Pancreas (tissue), 10 donors: Measurements from ENCODE around the gene S100A7A. TPM values are rescaled to one million over a fixed set of nuclear protein-coding genes. Genes with fewer than 3 reads are reported as not detected.

Source experiments
- ATAC-seq, 4 donors: fragments of 200-7000 bp; cut with Tn5 transposase; one replicate each; pipeline versions ENCODE4 v1.8.0 to v1.9.1; 2020; ENCODE audit warnings: mild to moderate bottlenecking in 4 of 4, moderate library complexity in 4 of 4
- DNase-seq, 6 donors: peaks; one replicate each; pipeline ENCODE4 v3.0.0-alpha.2; 2020
- FAIRE-seq: peaks from 2 replicates; lab custom pipeline; 2012; peaks lifted over from hg19 to GRCh38; lab: Jason Lieb, UNC
- H3K27ac ChIP-seq, 4 donors: fragments of 200-600 bp; sonication (generic); 1 replicate in 3 of 4; 2 replicates in 1 of 4; pipeline versions ENCODE4 v1.5.0 to v1.8.0; 2020
- H3K27me3 ChIP-seq, 4 donors: fragments of 200-600 bp; one replicate each; pipeline ENCODE4 v1.8.0; 2021
- H3K36me3 ChIP-seq, 3 donors: fragments of 200-600 bp; sonication (generic) in 1 of 3; one replicate each; pipeline versions ENCODE4 v1.5.0 to v1.8.0; 2020 to 2021
- H3K4me1 ChIP-seq, 3 donors: fragments of 200-600 bp; one replicate each; pipeline ENCODE4 v1.8.0; 2021
- H3K4me3 ChIP-seq, 4 donors: fragments of 200-600 bp; sonication (generic) in 2 of 4; one replicate each; pipeline versions ENCODE4 v1.5.0 to v1.8.0; 2020 to 2021
- H3K9me3 ChIP-seq, 4 donors: fragments of 200-600 bp; one replicate each; pipeline ENCODE4 v1.8.0; 2021
- WGBS, 2 donors: extraction: QIAGEN DNeasy Blood & Tissue Kit; methylation state at CpG; one replicate each; pipeline ENCODE4 v1.1.7; 2013; 5-methylcytosine and 5-hydroxymethylcytosine counted together
- intact Hi-C, 3 donors: fragments of 100-400 bp; cut with DNase I; formaldehyde crosslinking; loops; one replicate each; pipeline versions ENCODE4 v1.11.1 to v1.14.2; 2022
- polyA plus RNA-seq, 2 donors: library from polyadenylated mRNA; stranded (reverse); fragments of 200-250 nt; gene quantifications; one replicate each; pipeline ENCODE4 v1.2.3, GENCODE V29; 2013
- total RNA-seq, 6 donors: library from RNA; stranded (reverse); fragmentation: NEBNext Ultra II Directional in 4 of 6; extraction: Animal tissue kit (Norgen Biotek cat#: 25700) in 4 of 6; gene quantifications; one replicate each; pipeline versions ENCODE4 v1.2.1 to v1.2.4, GENCODE V29; 2021 to 2023
- TF ChIP-seq, protein P1 (sequence below), 4 donors: fragments of 200-600 bp; sonication (generic) in 3 of 4; IDR thresholded peaks; one replicate each; pipeline versions ENCODE4 v1.5.0 to v1.8.0; 2021; ENCODE audit warnings: antibody characterized with exemption in 4 of 4
- donor health status: healthy with polysubstance abuse.
- donor health status: DM: no; HTN: no; CAD: no; lungs with moderate emphysema.
- donor health status: DM: no; HTN: no; CAD: no.
- donor health status: control.
- donor health status: control.
- donor health status: Bipolar disorder and iron deficiency.
- donor health status: DM: yes; HTN: yes; CAD: no.
- donor health status: DM: no; HTN: no; CAD: no.
- donor health status: DM: no; HTN: no; CAD: no.
- donor health status: DM: yes; HTN: yes; CAD: no.

S100A7A gene
- total and polyA plus RNA-seq, 8 donors, result not detected

- FAIRE-seq (no peak), DNase-seq (no peak), ATAC-seq (no peak)
- Histone ChIP-seq H3K27ac (no peak overlapping the region), H3K4me1 (no peaks in the 10 kb centered on the region), H3K4me3 (no peak overlapping the region), H3K36me3 (no peaks in the 10 kb centered on the region), H3K27me3 (peaks cover 0 to 2% (median 0%) of the 10 kb centered on the region in 4 donors), H3K9me3 (no peaks in the 10 kb centered on the region)
- 11 to 17% methylated on average over 1 of the region's 1 CpG for WGBS, 2 donors
- intact Hi-C loops, result no loop called here
- TF ChIP-seq, protein P1, sequence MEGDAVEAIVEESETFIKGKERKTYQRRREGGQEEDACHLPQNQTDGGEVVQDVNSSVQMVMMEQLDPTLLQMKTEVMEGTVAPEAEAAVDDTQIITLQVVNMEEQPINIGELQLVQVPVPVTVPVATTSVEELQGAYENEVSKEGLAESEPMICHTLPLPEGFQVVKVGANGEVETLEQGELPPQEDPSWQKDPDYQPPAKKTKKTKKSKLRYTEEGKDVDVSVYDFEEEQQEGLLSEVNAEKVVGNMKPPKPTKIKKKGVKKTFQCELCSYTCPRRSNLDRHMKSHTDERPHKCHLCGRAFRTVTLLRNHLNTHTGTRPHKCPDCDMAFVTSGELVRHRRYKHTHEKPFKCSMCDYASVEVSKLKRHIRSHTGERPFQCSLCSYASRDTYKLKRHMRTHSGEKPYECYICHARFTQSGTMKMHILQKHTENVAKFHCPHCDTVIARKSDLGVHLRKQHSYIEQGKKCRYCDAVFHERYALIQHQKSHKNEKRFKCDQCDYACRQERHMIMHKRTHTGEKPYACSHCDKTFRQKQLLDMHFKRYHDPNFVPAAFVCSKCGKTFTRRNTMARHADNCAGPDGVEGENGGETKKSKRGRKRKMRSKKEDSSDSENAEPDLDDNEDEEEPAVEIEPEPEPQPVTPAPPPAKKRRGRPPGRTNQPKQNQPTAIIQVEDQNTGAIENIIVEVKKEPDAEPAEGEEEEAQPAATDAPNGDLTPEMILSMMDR (IDR thresholded peaks at IDR 0.05), result no peak
Observed at GRCh38 chr1:153426809-153427208, 10.5 kb downstream of the S100A7A start.

DNA sequence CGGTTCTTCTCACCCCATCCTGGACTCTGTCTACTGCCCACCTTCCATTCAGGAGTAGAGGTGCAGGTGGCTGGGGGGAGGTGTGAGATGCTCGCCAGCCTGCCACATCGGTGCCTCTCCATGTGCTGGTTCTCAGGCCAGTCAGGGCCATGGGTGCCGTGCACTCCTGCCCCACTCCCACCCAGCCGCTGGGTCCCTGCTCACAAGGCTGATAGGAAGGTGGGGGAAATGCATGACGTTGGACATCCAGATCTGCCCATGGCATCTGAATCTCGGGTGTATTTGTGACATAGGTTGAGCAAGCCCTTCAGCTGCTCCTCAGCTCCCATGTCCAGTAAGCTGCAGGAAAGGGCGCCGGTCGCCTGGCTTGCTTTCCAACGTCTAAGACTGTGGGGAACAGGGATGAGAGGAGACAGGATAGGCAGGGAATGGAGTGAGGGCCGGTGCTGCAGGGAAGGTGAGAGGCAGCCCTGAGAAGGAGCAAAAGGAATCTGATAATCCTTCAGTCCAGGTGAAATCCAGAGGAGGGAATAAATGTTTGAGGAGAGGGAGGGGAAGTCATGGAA is 11.8 kb downstream of the S100A7A start:
- DNase-seq, result no peak
- TF ChIP-seq, protein P1 (IDR thresholded peaks at IDR 0.05), result no peak
- Histone ChIP-seq H3K4me1 (no peaks in the 10 kb centered on the region), H3K4me3 (no peak overlapping the region), H3K27ac (no peak overlapping the region), H3K27me3 (peaks cover 0 to 2% (median 0%) of the 10 kb centered on the region in 4 donors), H3K36me3 (no peaks in the 10 kb centered on the region), H3K9me3 (no peaks in the 10 kb centered on the region)
- no peak for ATAC-seq
- FAIRE-seq, result no peak
- WGBS, 2 donors, result 51 to 61% methylated on average over 12 of the region's 12 CpGs
- intact Hi-C loops, result no loop called here

DNA sequence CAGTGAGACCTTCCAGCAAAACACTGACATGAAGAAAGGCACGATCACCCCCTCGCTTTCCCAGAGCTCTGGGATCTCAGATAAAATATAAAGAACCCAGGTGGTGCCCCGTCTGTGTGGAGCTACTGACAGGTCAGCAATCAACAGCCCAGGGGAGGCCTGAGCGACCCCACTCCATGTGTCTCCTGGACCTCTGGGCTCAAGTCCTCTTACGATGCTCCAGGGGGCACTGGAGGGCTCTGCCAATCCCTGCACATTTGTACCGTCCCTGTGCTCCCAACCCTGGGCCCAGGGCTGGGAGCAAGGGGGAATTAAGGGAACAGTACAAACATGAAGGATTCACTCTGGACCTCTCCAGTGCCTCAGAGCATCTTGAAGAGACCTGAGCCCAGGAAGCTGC is 12.5 kb downstream of the S100A7A start:
- ATAC-seq, result no peak
- H3K27me3 ChIP-seq, result peaks cover 0 to 2% (median 0%) of the 10 kb centered on the region in 4 donors
- WGBS, 2 donors, result 36 to 50% methylated on average over 6 of the region's 6 CpGs
- H3K27ac ChIP-seq, result no peak overlapping the region
- TF ChIP-seq, protein P1 (IDR thresholded peaks at IDR 0.05), result no peak
- no peaks in the 10 kb centered on the region for H3K4me1 ChIP-seq
- DNase-seq, result no peak
- intact Hi-C loops, result no loop called here
- H3K9me3 ChIP-seq, result no peaks in the 10 kb centered on the region
- no peak for FAIRE-seq
- no peak overlapping the region for H3K4me3 ChIP-seq
- H3K36me3 ChIP-seq, result no peaks in the 10 kb centered on the region

DNA sequence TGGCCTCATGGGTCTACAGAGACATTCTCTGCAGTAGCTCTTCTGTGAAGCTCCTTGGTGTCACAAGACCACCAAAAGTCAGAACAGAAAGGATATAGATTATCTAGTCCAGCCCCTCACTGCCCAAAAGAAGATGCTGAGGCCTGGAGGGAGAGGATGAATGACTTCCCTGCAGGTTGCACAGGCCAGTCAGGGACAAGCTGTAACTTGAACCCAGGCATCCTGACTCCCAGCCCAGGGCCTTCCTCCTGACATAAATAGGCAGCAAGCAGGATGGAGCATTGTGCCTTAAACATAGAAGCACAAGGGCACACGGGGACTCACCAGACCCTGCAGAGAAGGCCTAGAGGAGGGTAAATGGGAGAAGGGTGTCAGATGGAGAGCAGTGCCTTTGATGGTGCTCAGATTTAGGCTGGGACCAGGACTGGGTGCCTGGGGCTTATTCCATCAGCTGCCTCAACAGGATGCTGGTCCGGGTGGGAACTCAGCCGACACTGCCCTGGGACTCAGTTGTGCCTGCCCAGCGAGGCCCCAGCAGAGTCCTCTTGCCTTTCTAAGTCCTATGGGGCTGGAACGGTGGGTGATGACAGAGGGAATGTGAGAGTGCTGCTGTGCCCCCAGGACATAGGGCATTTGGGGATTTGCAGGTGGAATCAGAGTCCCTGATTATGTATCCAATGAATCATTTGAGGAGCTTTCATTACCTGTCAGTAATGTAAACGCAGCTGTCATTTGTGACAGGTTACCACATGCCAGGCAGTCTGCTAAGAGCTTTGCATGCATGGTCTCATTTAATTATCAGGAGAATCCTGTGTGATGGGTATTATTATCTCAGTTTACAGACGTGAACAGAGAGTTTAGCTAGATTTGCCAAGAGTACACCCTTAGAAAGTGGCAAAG is 13.2 kb downstream of the S100A7A start:
- H3K4me3 ChIP-seq, result no peak overlapping the region
- 46 to 59% methylated on average over 7 of the region's 7 CpGs for WGBS, 2 donors
- H3K27ac ChIP-seq, result no peak overlapping the region
- FAIRE-seq (no peak), ATAC-seq (no peak), DNase-seq (no peak)
- H3K9me3 ChIP-seq, result no peaks in the 10 kb centered on the region
- intact Hi-C loops, result no loop called here
- TF ChIP-seq, protein P1 (IDR thresholded peaks at IDR 0.05), result no peak
- H3K36me3 ChIP-seq, result no peaks in the 10 kb centered on the region
- no peaks in the 10 kb centered on the region for H3K4me1 ChIP-seq
- H3K27me3 ChIP-seq, result peaks cover 0 to 2% (median 0%) of the 10 kb centered on the region in 4 donors

GRCh38 chr1:153430166-153430553 is 13.8 kb downstream of the S100A7A start:
- H3K27ac ChIP-seq, result no peak overlapping the region
- WGBS, 2 donors, result 60 to 72% methylated on average over 2 of the region's 2 CpGs
- DNase-seq (no peak), FAIRE-seq (no peak), ATAC-seq (no peak)
- no peak overlapping the region for H3K4me3 ChIP-seq
- peaks cover 0 to 2% (median 0%) of the 10 kb centered on the region in 4 donors for H3K27me3 ChIP-seq
- intact Hi-C loops, result no loop called here
- H3K36me3 ChIP-seq, result no peaks in the 10 kb centered on the region
- no peaks in the 10 kb centered on the region for H3K9me3 ChIP-seq
- TF ChIP-seq, protein P1 (IDR thresholded peaks at IDR 0.05), result no peak
- H3K4me1 ChIP-seq, result no peaks in the 10 kb centered on the region
